ENCODE data around the gene TBC1D5. TPM values are rescaled to one million over a fixed set of nuclear protein-coding genes. Genes with fewer than 3 reads are reported as not detected.
"Not testable (repeated sequence)": the region's sequence is repeated elsewhere in the genome, so short reads cannot be mapped to it uniquely, and the experiment has no call there.

Gene TBC1D5
- total RNA-seq, 1 donor from 2014 or later: 48.1 TPM

DNA sequence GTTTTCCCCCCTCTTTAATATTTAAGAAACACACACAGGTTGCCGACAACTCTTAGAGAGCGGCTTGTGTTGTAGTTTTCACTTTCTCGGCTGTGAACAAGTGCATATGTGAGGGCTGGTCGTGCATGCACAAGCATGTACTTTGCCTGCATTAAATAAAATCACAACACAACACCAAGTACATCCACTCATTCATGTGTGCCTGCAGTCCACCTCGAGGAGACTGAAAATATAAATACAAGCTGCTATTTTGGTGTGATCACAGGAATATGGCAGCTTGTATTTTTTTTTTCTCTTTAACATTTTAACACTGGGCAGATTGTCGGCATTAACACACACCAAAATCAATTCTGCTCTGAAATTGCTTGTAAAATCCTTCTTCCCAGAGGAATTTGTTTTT is 346.4 kb downstream of the TBC1D5 start:
- no peak overlapping the region for H3K4me3 ChIP-seq
- no peaks in the 10 kb centered on the region for H3K9me3 ChIP-seq
- intact Hi-C loops (cut with DNase I): no loop called here
- no peaks in the 10 kb centered on the region for H3K4me1 ChIP-seq
- H3K27ac ChIP-seq: no peak overlapping the region
- no peak for TF ChIP-seq POLR2A (IDR thresholded peaks at IDR 0.05)
- TF ChIP-seq, protein P1, sequence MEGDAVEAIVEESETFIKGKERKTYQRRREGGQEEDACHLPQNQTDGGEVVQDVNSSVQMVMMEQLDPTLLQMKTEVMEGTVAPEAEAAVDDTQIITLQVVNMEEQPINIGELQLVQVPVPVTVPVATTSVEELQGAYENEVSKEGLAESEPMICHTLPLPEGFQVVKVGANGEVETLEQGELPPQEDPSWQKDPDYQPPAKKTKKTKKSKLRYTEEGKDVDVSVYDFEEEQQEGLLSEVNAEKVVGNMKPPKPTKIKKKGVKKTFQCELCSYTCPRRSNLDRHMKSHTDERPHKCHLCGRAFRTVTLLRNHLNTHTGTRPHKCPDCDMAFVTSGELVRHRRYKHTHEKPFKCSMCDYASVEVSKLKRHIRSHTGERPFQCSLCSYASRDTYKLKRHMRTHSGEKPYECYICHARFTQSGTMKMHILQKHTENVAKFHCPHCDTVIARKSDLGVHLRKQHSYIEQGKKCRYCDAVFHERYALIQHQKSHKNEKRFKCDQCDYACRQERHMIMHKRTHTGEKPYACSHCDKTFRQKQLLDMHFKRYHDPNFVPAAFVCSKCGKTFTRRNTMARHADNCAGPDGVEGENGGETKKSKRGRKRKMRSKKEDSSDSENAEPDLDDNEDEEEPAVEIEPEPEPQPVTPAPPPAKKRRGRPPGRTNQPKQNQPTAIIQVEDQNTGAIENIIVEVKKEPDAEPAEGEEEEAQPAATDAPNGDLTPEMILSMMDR (IDR thresholded peaks at IDR 0.05): no peak
- no peak for TF ChIP-seq POLR2AphosphoS5 (IDR thresholded peaks at IDR 0.05; ENCODE audit: insufficient read depth in 1 of 2, low read depth in 1 of 2)
- H3K27me3 ChIP-seq: no peaks in the 10 kb centered on the region
- peaks cover 0 to 16% of the 10 kb centered on the region in 2 donors for H3K36me3 ChIP-seq
- no peak for DNase-seq (ENCODE audit: extremely low spot score in 2 of 2)

DNA sequence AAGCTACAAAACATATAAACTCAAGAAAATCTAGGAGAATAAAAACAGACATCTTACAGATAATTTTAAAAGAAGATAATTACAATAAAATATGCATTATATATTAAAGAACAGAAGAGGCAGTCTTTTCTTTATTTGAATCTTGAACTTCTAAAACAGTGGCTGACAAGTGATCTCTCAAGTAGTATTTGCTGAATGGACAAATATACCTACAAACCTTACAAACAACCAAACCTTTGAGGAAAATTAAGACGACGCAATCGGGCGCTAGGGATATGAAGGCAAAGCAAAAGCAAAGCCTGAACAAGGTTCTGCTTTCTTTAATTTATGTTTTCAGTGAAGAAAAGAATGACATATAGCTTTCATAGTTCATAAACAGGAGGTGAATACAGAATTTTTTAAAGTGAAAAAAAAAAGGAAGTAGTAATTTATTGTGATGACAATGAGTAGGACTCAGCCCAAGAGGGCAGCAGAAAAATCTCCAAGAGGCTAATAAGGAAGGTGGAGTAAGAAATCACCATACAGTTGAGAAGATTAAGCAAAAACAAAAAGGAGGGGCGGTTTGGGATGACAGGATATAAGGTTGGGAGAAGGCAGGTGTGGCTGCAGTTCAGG is 347.8 kb downstream of the TBC1D5 start:
- Histone ChIP-seq H3K4me3 (no peak overlapping the region), H3K36me3 (peaks cover 0 to 16% of the 10 kb centered on the region in 2 donors), H3K9me3 (no peaks in the 10 kb centered on the region), H3K27me3 (no peaks in the 10 kb centered on the region), H3K27ac (no peak overlapping the region), H3K4me1 (no peaks in the 10 kb centered on the region)
- intact Hi-C loops (cut with DNase I): no loop called here
- no peak for DNase-seq (ENCODE audit: extremely low spot score in 2 of 2)
- no peak for TF ChIP-seq POLR2AphosphoS5 (IDR thresholded peaks at IDR 0.05; ENCODE audit: insufficient read depth in 1 of 2, low read depth in 1 of 2)
- TF ChIP-seq, protein P1 (IDR thresholded peaks at IDR 0.05): no peak
- TF ChIP-seq POLR2A (IDR thresholded peaks at IDR 0.05): no peak

DNA sequence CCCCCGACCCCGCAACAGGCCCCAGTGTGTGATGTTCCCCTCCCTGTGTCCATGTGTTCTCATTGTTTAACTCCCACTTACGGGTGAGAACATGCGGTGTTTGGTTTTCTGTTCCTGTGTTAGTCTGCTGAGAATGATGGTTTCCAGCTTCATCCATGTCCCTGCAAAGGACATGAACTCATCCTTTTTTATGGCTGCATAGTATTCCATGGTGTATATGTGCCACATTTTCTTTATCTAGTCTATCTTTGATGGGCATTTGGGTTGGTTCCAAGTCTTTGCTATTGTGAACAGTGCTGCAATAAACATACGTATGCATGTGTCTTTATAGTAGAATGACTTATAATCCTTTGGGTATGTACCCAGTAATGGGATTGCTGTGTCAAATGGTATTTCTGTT is 349.9 kb downstream of the TBC1D5 start:
- peaks cover 0 to 11% of the 10 kb centered on the region in 2 donors for H3K36me3 ChIP-seq
- H3K27me3 ChIP-seq; H3K4me1 ChIP-seq; intact Hi-C loops (cut with DNase I); H3K4me3 ChIP-seq; DNase-seq (ENCODE audit: extremely low spot score in 2 of 2); H3K9me3 ChIP-seq; H3K27ac ChIP-seq: not testable (repeated sequence)

DNA sequence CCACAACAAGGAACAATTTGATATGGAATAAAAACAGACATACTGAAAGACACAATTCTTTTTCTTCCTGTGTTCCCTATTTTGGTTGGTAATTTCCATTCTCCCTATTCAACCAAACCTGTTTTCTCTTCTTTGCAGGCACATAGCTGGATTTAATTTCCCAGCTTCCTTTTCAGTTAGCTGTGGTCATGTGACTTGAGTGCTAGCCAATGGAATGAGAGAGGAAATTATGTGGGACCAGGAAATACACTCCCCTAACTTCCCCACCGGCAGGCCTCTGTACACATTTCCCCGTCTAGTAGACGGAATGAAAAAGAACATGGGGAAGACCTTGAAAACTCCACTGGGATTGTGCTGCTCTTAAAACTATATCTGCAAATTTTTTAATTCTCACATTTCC is 351.6 kb downstream of the TBC1D5 start:
- no peak overlapping the region for H3K27ac ChIP-seq
- H3K4me3 ChIP-seq: no peak overlapping the region
- H3K9me3 ChIP-seq: no peaks in the 10 kb centered on the region
- H3K27me3 ChIP-seq: no peaks in the 10 kb centered on the region
- intact Hi-C loops (cut with DNase I): no loop called here
- peaks cover 0 to 7% of the 10 kb centered on the region in 2 donors for H3K36me3 ChIP-seq
- no peak for DNase-seq (ENCODE audit: extremely low spot score in 2 of 2)
- no peaks in the 10 kb centered on the region for H3K4me1 ChIP-seq
- TF ChIP-seq, protein P1 (IDR thresholded peaks at IDR 0.05): no peak
- TF ChIP-seq POLR2A (IDR thresholded peaks at IDR 0.05) (no peak), POLR2AphosphoS5 (IDR thresholded peaks at IDR 0.05; ENCODE audit: insufficient read depth in 1 of 2, low read depth in 1 of 2) (no peak)

DNA sequence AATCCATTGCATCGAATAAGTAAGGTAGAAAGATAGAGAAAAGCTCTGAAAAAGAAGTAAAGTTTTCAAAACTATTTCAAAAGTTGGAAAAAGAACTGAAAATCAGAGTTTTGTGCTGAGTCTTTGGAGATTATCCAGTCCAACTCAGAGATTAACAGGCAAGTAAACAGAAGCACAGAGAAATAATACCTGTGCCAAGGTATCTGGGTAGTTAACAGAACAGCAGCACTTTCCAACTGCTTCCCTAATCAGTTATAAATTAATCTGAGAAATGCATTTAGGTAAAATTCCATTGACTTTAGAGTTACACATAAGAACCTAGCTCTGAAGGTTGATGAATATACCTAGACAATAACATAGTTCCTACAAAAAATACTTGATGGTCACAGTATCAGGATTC is 355.3 kb downstream of the TBC1D5 start:
- TF ChIP-seq POLR2A (IDR thresholded peaks at IDR 0.05): no peak
- TF ChIP-seq, protein P1 (IDR thresholded peaks at IDR 0.05): no peak
- no peak for DNase-seq (ENCODE audit: extremely low spot score in 2 of 2)
- no peak overlapping the region for H3K4me3 ChIP-seq
- H3K27ac ChIP-seq: no peak overlapping the region
- no peaks in the 10 kb centered on the region for H3K36me3 ChIP-seq
- intact Hi-C loops (cut with DNase I): no loop called here
- H3K4me1 ChIP-seq: peaks cover 10% of the 10 kb centered on the region
- no peaks in the 10 kb centered on the region for H3K9me3 ChIP-seq
- H3K27me3 ChIP-seq: no peaks in the 10 kb centered on the region

Measured in vagina (tissue), 2 donors.